Natural killer cell (primary cell): ENCODE data around the gene RNF150. TPM values are rescaled to one million over a fixed set of nuclear protein-coding genes. Genes with fewer than 3 reads are reported as not detected.

Source experiments
- ATAC-seq, 3 donors: fragments of 150-1000 bp in 2 of 3; fragments of 200-7000 bp in 1 of 3; cut with Tn5 transposase; 1 replicate in 1 of 3; 2 replicates in 2 of 3; pipeline ENCODE4 v1.10.0; 2021; ENCODE audit warnings: mild to moderate bottlenecking in 2 of 3, moderate library complexity in 2 of 3
- DNase-seq, 2 donors: peaks; one replicate each; pipeline versions ENCODE4 v3.0.0 to v3.0.0-alpha.2; 2013 to 2021; ENCODE audit warnings: mixed read lengths in 1 of 2
- H3K27ac ChIP-seq: one replicate; pipeline ENCODE4 v1.5.1; 2013; ENCODE audit warnings: mild to moderate bottlenecking, low read length
- H3K27me3 ChIP-seq: one replicate; pipeline ENCODE4 v1.6.1; 2013; ENCODE audit warnings: low read length; ENCODE audit not compliant: control insufficient read depth, insufficient read depth
- H3K36me3 ChIP-seq: one replicate; pipeline ENCODE4 v1.6.1; 2013; ENCODE audit warnings: low read length; ENCODE audit not compliant: control insufficient read depth, insufficient read depth
- H3K4me1 ChIP-seq: one replicate; pipeline ENCODE4 v1.6.1; 2013; ENCODE audit warnings: low read length; ENCODE audit not compliant: control insufficient read depth, insufficient read depth
- H3K4me3 ChIP-seq: one replicate; pipeline ENCODE4 v1.5.1; 2013; ENCODE audit warnings: low read length
- H3K9me3 ChIP-seq: one replicate; pipeline ENCODE4 v1.6.1; 2013; ENCODE audit warnings: low read length; ENCODE audit not compliant: control insufficient read depth, insufficient read depth
- H3K27ac Mint-ChIP-seq, 2 donors: one replicate each; pipeline ENCODE4 v1.8.0; 2022; ENCODE audit warnings: mild to moderate bottlenecking in 2 of 2, mixed read lengths in 2 of 2, moderate library complexity in 1 of 2
- H3K27me3 Mint-ChIP-seq, 2 donors: one replicate each; pipeline ENCODE4 v1.8.0; 2022; ENCODE audit warnings: low read depth in 2 of 2, mixed read lengths in 2 of 2
- H3K36me3 Mint-ChIP-seq: one replicate; pipeline ENCODE4 v1.8.0; 2022; ENCODE audit warnings: mixed read lengths
- H3K4me1 Mint-ChIP-seq, 2 donors: one replicate each; pipeline ENCODE4 v1.8.0; 2022; ENCODE audit warnings: mixed read lengths in 2 of 2
- H3K4me3 Mint-ChIP-seq: one replicate; pipeline ENCODE4 v1.8.0; 2022; ENCODE audit warnings: mild to moderate bottlenecking, moderate library complexity, mixed read lengths
- H3K9me3 Mint-ChIP-seq, 2 donors: one replicate each; pipeline ENCODE4 v1.8.0; 2022; ENCODE audit warnings: mixed read lengths in 2 of 2
- CTCF ChIP-seq: fragments of 200-600 bp; IDR thresholded peaks from one replicate; pipeline ENCODE4 v1.8.0; 2022; ENCODE audit warnings: antibody characterized with exemption
- WGBS: methylation state at CpG from one replicate; pipeline ENCODE4 v1.1.7; 2013; ENCODE audit warnings: missing lambda C conversion rate; ENCODE audit not compliant: insufficient coverage; 5-methylcytosine and 5-hydroxymethylcytosine counted together
- intact Hi-C: fragments of 100-400 bp; cut with micrococcal nuclease; formaldehyde crosslinking; loops from one replicate; pipeline ENCODE4 v1.14.2; 2022
- total RNA-seq, 4 donors: library from RNA; stranded (reverse); fragments of 120-200 nt in 1 of 4; gene quantifications; one replicate each; pipeline versions ENCODE4 v1.2.3 to v1.2.4, GENCODE V29; 2013 to 2022

RNF150 gene
- total RNA-seq, 3 donors from 2014 or later (not counting 1 experiment from before 2014, with no cell fraction given) = 0.09 TPM; not detected in 2

GRCh38 chr4:140925417-140925816 lies 207.9 kb downstream of the RNF150 start:
- Histone ChIP-seq H3K9me3 (no peaks in the 10 kb centered on the region), H3K4me3 (no peak overlapping the region), H3K36me3 (no peaks in the 10 kb centered on the region), H3K4me1 (no peaks in the 10 kb centered on the region), H3K27ac (no peak overlapping the region), H3K27me3 (no peaks in the 10 kb centered on the region)
- Mint-ChIP-seq H3K4me1 (no peaks in the 10 kb centered on the region), H3K27me3 (peaks cover 0 to 1% of the 10 kb centered on the region in 2 donors), H3K36me3 (no peaks in the 10 kb centered on the region), H3K27ac (no peak overlapping the region), H3K4me3 (no peak overlapping the region), H3K9me3 (no peaks in the 10 kb centered on the region)
- ATAC-seq (no peak), DNase-seq (no peak)
- intact Hi-C loops = no loop called here
- TF ChIP-seq CTCF = no peak
- 91% methylated on average over 6 of the region's 6 CpGs for WGBS

GRCh38 chr4:140924761-140925392 lies 208.4 kb downstream of the RNF150 start:
- ATAC-seq (no peak), DNase-seq (no peak)
- H3K27me3 ChIP-seq = no peaks in the 10 kb centered on the region
- no peak for TF ChIP-seq CTCF
- H3K4me3 ChIP-seq = no peak overlapping the region
- Mint-ChIP-seq H3K9me3 (no peaks in the 10 kb centered on the region), H3K4me1 (no peaks in the 10 kb centered on the region), H3K27me3 (no peaks in the 10 kb centered on the region), H3K36me3 (no peaks in the 10 kb centered on the region), H3K4me3 (no peak overlapping the region), H3K27ac (no peak overlapping the region)
- 55% methylated on average over 3 of the region's 3 CpGs for WGBS
- no peaks in the 10 kb centered on the region for H3K9me3 ChIP-seq
- no peak overlapping the region for H3K27ac ChIP-seq
- intact Hi-C loops = no loop called here
- no peaks in the 10 kb centered on the region for H3K36me3 ChIP-seq
- H3K4me1 ChIP-seq = no peaks in the 10 kb centered on the region

GRCh38 chr4:140906993-140907962 lies 226.0 kb downstream of the RNF150 start:
- Mint-ChIP-seq H3K36me3 (no peaks in the 10 kb centered on the region), H3K9me3 (no peaks in the 10 kb centered on the region), H3K4me3 (no peak overlapping the region), H3K27ac (no peak overlapping the region), H3K4me1 (no peaks in the 10 kb centered on the region), H3K27me3 (peaks cover 0 to 3% of the 10 kb centered on the region in 2 donors)
- no peak for TF ChIP-seq CTCF
- Histone ChIP-seq H3K9me3 (no peaks in the 10 kb centered on the region), H3K36me3 (no peaks in the 10 kb centered on the region), H3K27ac (no peak overlapping the region), H3K27me3 (no peaks in the 10 kb centered on the region), H3K4me3 (no peak overlapping the region), H3K4me1 (no peaks in the 10 kb centered on the region)
- ATAC-seq (no peak), DNase-seq (no peak)
- intact Hi-C loops = no loop called here
- 85% methylated on average over 3 of the region's 3 CpGs for WGBS
